ENCODE measurements around the gene SSRP1. TPM values are rescaled to one million over a fixed set of nuclear protein-coding genes. Genes with fewer than 3 reads are reported as not detected.

The SSRP1 gene
- total and polyA plus RNA-seq, 9 of the 15 experiments (the other 6 are each of a cell fraction or from before 2014, with no cell fraction given) = 91.1 to 416 (median 245) TPM

DNA sequence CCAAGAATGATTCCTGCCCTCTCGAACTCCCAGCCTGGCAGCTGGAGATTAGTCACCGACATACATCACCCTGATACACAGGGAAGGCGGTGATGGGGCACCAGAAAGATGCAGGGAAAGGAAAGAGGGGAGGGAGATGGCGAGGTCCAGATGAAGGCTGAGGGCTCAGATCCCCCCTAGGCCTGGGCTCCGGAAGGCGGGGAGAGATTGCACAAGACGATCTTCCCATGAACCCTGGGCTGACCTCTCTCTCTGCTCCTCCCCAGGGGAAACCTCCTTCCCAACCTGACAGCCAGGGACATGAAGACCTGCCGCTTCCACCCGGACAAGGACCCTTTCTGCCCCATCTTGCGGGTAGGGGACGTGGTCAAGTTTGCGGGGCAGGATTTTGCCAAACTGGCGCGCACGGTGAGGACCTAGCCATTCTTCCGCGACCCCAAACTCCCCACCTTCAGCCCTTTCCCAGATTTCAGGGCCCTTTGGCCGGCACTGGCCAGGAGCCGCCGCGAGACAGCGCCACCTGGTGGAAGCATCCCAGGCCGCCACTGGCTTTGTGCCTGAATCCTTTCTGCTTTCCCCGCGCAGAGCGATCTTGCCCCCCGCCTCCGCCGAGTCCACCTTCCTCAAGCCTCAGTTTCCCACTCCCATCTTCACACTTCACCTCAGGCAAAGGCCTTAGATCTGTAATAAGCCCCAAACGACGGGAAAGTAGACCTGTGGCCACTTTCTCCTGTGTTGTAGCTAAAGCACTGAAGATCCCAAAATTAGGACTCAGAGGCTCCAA, 14.0 kb upstream of the SSRP1 start (continued):
- TF ChIP-seq, protein P1, sequence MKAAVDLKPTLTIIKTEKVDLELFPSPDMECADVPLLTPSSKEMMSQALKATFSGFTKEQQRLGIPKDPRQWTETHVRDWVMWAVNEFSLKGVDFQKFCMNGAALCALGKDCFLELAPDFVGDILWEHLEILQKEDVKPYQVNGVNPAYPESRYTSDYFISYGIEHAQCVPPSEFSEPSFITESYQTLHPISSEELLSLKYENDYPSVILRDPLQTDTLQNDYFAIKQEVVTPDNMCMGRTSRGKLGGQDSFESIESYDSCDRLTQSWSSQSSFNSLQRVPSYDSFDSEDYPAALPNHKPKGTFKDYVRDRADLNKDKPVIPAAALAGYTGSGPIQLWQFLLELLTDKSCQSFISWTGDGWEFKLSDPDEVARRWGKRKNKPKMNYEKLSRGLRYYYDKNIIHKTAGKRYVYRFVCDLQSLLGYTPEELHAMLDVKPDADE (conservative IDR thresholded peaks at IDR 0.05; ENCODE audit: control insufficient read depth, low read depth, low read length) = no peak
- TF ChIP-seq TCF3 (CRISPR knock-in tag; IDR thresholded peaks at IDR 0.05) = no peak
- TF ChIP-seq CHD4 (IDR thresholded peaks at IDR 0.05; ENCODE audit: insufficient read depth, insufficient replicate concordance, low read depth, low read length, poor library complexity, severe bottlenecking) = no peak
- TF ChIP-seq MECOM (CRISPR knock-in tag; IDR thresholded peaks at IDR 0.05) = no peak
- TF ChIP-seq, protein P2, sequence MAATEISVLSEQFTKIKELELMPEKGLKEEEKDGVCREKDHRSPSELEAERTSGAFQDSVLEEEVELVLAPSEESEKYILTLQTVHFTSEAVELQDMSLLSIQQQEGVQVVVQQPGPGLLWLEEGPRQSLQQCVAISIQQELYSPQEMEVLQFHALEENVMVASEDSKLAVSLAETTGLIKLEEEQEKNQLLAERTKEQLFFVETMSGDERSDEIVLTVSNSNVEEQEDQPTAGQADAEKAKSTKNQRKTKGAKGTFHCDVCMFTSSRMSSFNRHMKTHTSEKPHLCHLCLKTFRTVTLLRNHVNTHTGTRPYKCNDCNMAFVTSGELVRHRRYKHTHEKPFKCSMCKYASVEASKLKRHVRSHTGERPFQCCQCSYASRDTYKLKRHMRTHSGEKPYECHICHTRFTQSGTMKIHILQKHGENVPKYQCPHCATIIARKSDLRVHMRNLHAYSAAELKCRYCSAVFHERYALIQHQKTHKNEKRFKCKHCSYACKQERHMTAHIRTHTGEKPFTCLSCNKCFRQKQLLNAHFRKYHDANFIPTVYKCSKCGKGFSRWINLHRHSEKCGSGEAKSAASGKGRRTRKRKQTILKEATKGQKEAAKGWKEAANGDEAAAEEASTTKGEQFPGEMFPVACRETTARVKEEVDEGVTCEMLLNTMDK (IDR thresholded peaks at IDR 0.05; ENCODE audit: borderline replicate concordance, insufficient read depth, low read depth, low read length, poor library complexity, severe bottlenecking) = peak; percentile 28
- TF ChIP-seq, protein P3, sequence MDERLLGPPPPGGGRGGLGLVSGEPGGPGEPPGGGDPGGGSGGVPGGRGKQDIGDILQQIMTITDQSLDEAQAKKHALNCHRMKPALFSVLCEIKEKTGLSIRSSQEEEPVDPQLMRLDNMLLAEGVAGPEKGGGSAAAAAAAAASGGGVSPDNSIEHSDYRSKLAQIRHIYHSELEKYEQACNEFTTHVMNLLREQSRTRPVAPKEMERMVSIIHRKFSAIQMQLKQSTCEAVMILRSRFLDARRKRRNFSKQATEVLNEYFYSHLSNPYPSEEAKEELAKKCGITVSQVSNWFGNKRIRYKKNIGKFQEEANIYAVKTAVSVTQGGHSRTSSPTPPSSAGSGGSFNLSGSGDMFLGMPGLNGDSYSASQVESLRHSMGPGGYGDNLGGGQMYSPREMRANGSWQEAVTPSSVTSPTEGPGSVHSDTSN (CRISPR knock-in tag; IDR thresholded peaks at IDR 0.05; ENCODE audit: low read depth) = no peak
- TF ChIP-seq, protein P3 (tag; conservative IDR thresholded peaks at IDR 0.05; ENCODE audit: low read depth) = no peak
- no peak for TF ChIP-seq ZNF143 (CRISPR knock-in tag; IDR thresholded peaks at IDR 0.05)
- no peak for TF ChIP-seq RAD51 (IDR thresholded peaks at IDR 0.05; ENCODE audit: borderline replicate concordance, low read depth)
- TF ChIP-seq, protein P4, sequence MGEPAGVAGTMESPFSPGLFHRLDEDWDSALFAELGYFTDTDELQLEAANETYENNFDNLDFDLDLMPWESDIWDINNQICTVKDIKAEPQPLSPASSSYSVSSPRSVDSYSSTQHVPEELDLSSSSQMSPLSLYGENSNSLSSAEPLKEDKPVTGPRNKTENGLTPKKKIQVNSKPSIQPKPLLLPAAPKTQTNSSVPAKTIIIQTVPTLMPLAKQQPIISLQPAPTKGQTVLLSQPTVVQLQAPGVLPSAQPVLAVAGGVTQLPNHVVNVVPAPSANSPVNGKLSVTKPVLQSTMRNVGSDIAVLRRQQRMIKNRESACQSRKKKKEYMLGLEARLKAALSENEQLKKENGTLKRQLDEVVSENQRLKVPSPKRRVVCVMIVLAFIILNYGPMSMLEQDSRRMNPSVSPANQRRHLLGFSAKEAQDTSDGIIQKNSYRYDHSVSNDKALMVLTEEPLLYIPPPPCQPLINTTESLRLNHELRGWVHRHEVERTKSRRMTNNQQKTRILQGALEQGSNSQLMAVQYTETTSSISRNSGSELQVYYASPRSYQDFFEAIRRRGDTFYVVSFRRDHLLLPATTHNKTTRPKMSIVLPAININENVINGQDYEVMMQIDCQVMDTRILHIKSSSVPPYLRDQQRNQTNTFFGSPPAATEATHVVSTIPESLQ (CRISPR knock-in tag; IDR thresholded peaks at IDR 0.05) = no peak
- TF ChIP-seq, protein P5, sequence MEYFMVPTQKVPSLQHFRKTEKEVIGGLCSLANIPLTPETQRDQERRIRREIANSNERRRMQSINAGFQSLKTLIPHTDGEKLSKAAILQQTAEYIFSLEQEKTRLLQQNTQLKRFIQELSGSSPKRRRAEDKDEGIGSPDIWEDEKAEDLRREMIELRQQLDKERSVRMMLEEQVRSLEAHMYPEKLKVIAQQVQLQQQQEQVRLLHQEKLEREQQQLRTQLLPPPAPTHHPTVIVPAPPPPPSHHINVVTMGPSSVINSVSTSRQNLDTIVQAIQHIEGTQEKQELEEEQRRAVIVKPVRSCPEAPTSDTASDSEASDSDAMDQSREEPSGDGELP (CRISPR knock-in tag; IDR thresholded peaks at IDR 0.05; ENCODE audit: borderline replicate concordance) = peak; percentile 69; the same call in 1 of the 2 replicates
- TF ChIP-seq ZNF408 (CRISPR knock-in tag; IDR thresholded peaks at IDR 0.05; ENCODE audit: low read depth) = no peak
- no peak for TF ChIP-seq WHSC1 (IDR thresholded peaks at IDR 0.05; ENCODE audit: low read length)
- TF ChIP-seq, protein P6, sequence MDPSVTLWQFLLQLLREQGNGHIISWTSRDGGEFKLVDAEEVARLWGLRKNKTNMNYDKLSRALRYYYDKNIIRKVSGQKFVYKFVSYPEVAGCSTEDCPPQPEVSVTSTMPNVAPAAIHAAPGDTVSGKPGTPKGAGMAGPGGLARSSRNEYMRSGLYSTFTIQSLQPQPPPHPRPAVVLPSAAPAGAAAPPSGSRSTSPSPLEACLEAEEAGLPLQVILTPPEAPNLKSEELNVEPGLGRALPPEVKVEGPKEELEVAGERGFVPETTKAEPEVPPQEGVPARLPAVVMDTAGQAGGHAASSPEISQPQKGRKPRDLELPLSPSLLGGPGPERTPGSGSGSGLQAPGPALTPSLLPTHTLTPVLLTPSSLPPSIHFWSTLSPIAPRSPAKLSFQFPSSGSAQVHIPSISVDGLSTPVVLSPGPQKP (CRISPR knock-in tag; IDR thresholded peaks at IDR 0.05) = no peak
- TF ChIP-seq SOX6 (IDR thresholded peaks at IDR 0.05) = no peak

All from K562 (cell line).